GM12874 (cell line): ENCODE data around the gene SRRM4.

Experiments used
- CTCF ChIP-seq: IDR thresholded peaks from 2 replicates; pipeline ENCODE4 v1.5.1; 2011; ENCODE audit warnings: low read depth, mild to moderate bottlenecking, control low read depth, low read length, moderate library complexity; ENCODE audit not compliant: insufficient read depth

The SRRM4 gene

DNA sequence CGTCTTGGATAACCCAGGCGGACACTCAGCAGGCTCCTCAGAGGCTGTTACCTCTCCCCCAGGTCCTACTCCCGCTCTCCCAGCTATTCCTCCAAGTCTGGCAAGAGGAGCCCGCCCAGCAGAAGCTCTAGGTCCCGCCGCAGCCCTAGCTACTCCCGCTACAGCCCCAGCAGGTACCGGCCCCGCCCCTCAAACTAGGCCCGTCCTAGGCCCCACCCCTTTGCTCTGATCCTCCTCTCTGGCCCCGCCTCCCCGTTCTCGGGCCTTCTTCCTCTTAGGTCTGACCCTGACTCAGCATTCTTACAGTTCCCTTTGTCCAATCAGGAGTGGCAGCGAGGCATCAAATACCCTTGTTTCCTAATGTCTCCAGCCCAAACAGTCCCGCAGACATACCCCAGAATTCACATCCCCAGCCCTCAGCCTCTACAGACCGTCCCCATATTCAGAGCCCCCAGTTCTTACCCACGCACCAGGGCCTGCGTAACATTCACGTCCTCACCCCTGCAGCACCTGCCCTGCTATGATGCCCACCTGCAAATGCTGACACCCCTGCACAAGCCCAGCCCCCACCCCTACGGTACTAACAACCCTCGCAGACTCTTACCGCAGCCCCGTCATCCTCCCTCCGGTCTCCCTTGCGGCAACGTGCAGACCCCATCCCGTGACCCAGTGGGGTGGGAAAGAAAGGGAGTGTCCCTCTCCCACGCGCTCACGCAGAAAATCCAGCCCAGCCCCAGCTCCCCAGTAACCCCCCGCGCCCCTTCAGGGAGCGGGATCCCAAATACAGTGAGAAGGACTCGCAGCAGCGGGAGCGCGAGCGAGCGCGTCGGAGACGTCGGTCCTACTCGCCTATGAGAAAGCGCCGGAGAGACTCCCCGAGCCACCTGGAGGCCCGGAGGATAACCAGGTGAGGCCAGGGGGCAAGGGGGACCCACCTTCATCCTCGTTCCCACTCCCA lies 172.4 kb downstream of the SRRM4 start:
- TF ChIP-seq CTCF = no peak

GRCh38 chr12:119154435-119154818 lies 173.1 kb downstream of the SRRM4 start:
- TF ChIP-seq CTCF = no peak

DNA sequence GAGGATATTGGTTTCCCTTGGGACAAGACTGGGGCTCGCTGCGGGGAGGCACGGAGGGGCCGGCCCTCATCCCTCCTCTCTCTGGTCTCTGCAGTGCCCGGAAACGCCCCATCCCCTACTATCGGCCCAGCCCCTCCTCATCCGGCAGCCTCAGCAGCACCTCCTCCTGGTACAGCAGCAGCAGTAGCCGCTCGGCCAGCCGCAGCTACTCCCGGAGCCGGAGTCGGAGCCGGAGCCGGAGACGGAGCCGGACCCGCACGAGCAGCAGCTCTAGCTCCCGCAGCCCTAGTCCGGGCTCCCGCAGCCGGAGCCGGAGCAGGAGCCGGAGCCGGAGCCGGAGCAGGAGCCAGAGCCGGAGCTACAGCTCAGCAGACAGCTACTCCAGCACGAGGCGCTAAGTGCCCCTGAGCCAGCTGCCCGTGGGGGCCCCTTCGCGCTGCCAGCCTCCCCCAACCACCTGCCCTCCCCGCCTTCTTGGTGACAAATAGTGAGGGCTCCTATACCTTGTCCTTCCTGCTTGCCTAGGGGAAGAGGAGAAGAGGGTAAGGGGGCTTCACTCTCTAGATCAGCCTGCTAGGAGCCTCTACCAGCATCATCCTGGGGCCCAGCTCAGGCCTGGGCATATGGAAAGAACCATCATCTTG lies 175.2 kb downstream of the SRRM4 start:
- TF ChIP-seq CTCF = no peak

GRCh38 chr12:119157528-119157927 lies 176.2 kb downstream of the SRRM4 start:
- TF ChIP-seq CTCF = no peak

- TF ChIP-seq CTCF = no peak
These were observed 176.6 kb downstream of the SRRM4 start for GRCh38 chr12:119157978-119158377.

GRCh38 chr12:119158402-119158801 lies 177.1 kb downstream of the SRRM4 start:
- no peak for TF ChIP-seq CTCF

DNA sequence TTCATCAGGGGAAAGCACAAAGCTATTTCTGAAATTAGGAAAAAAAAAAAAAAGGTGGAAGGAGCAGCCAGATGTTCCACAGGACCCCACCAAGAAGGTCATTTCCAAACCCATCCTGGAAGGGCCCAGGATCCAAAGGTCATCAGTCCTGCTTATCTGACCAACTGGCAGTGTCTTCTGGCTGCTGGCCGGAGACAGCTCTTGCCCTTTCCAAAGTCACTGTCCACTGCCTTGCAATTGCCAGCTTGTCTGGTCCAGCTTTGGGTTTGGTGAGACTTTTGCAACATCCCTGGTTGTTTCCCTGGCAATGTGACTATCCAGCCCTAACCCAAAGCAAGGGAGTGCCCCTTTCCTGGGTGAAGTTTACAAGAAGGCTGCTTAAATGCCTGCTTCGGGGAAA lies 178.5 kb downstream of the SRRM4 start:
- TF ChIP-seq CTCF = no peak
